K562 (cell line): Measurements from ENCODE around the gene PYGO2. TPM values are rescaled to one million over a fixed set of nuclear protein-coding genes. Genes with fewer than 3 reads are reported as not detected.

Source experiments
- ATAC-seq: fragments of 200-7000 bp; cut with Tn5 transposase; 3 replicates; pipeline ENCODE4 v1.9.1; 2020; ENCODE audit warnings: moderate library complexity
- BruUV-seq: library from RNA; stranded (reverse); fragments of 400-500 nt; replicated peaks from 2 replicates; lab custom pipeline; 2021; lab: Mats Ljungman, UMichigan
- CTCF ChIA-PET: fragments of 300-600 bp; formaldehyde crosslinking; extraction: SDS; loops from one replicate; lab custom pipeline; 2021; ENCODE audit warnings: low intra/inter-chr PET ratio; lab: Yijun Ruan, JAX
- POLR2A ChIA-PET: fragments of 300-600, 350-650 bp; sonication (Branson Sonifier 250); formaldehyde crosslinking; extraction: SDS; loops from one replicate; lab custom pipeline; 2021; ENCODE audit warnings: antibody characterized with exemption, inconsistent platforms; lab: Yijun Ruan, JAX
- DNase-seq, 4 experiments: peaks; one replicate each; pipeline versions ENCODE4 v3.0.0 to v3.0.0-alpha.2; 2011 to 2018; ENCODE audit warnings: low spot score in 3 of 4, mixed read lengths in 3 of 4; ENCODE audit errors: extremely low read depth in 1 of 4
- FAIRE-seq: peaks from 2 replicates; lab custom pipeline; 2011; peaks lifted over from hg19 to GRCh38; lab: Jason Lieb, UNC
- H2AFZ ChIP-seq: 2 replicates; pipeline ENCODE4 v1.6.0; 2011; ENCODE audit warnings: low read depth, low read length, control low read depth, inconsistent platforms
- H3K27ac ChIP-seq: fragments of 200-600 bp; 3 replicates; pipeline ENCODE4 v1.8.0; 2011; ENCODE audit warnings: low read depth, mild to moderate bottlenecking, control low read depth, inconsistent platforms, low read length, moderate library complexity, mixed read lengths; ENCODE audit errors: extremely low read depth
- H3K27me3 ChIP-seq, 2 experiments: fragments of 300-600 bp in 1 of 2; 2 replicates in 1 of 2; 3 replicates in 1 of 2; pipeline versions ENCODE4 v1.6.0 to v1.8.0; 2011; ENCODE audit warnings: inconsistent platforms in 2 of 2, low read length in 2 of 2, mild to moderate bottlenecking in 1 of 2, mixed read lengths in 1 of 2, moderate library complexity in 1 of 2; ENCODE audit not compliant: control insufficient read depth in 2 of 2, insufficient read depth in 2 of 2
- H3K36me3 ChIP-seq: fragments of 300-600 bp; 3 replicates; pipeline ENCODE4 v1.8.0; 2011; ENCODE audit warnings: mild to moderate bottlenecking, low read length, inconsistent platforms; ENCODE audit not compliant: control insufficient read depth, insufficient read depth
- H3K4me1 ChIP-seq, 2 experiments: fragments of 200-600 bp in 1 of 2; replicated peaks in 1 of 2; 2 replicates in 1 of 2; 3 replicates in 1 of 2; pipeline versions ENCODE4 v1.5.1 to v1.8.0; 2011; ENCODE audit warnings: inconsistent platforms in 2 of 2, low read length in 2 of 2, mild to moderate bottlenecking in 1 of 2, mixed read lengths in 1 of 2, moderate library complexity in 1 of 2; ENCODE audit not compliant: control insufficient read depth in 2 of 2, insufficient read depth in 2 of 2
- H3K4me2 ChIP-seq: 2 replicates; pipeline ENCODE4 v1.6.1; 2011; ENCODE audit warnings: low read length, control low read depth, inconsistent platforms, mixed read lengths; ENCODE audit not compliant: insufficient read depth
- H3K4me3 ChIP-seq: fragments of 200-600 bp; sonication (generic), shearing (Covaris generic); 2 replicates; pipeline ENCODE4 v1.5.1; 2016; ENCODE audit warnings: control low read depth, inconsistent platforms
- H3K79me2 ChIP-seq: fragments of 200-600 bp; 3 replicates; pipeline ENCODE4 v1.8.0; 2011; ENCODE audit warnings: low read length, inconsistent platforms; ENCODE audit not compliant: control insufficient read depth, insufficient read depth
- H3K9ac ChIP-seq, 2 experiments: 2 replicates each; pipeline versions ENCODE4 v1.6.0 to v1.6.1; 2011; ENCODE audit warnings: low read depth in 2 of 2, low read length in 2 of 2, control low read depth in 1 of 2, inconsistent platforms in 1 of 2, mild to moderate bottlenecking in 1 of 2, mixed read lengths in 1 of 2; ENCODE audit not compliant: insufficient read depth in 1 of 2
- H3K9me1 ChIP-seq: one replicate; pipeline ENCODE4 v1.6.0; 2011; ENCODE audit warnings: inconsistent platforms, mild to moderate bottlenecking, low read length, moderate library complexity; ENCODE audit not compliant: control insufficient read depth, insufficient read depth
- H3K9me3 ChIP-seq: replicated peaks from 2 replicates; pipeline ENCODE4 v1.5.1; 2011; ENCODE audit warnings: low read depth, low read length, inconsistent platforms; ENCODE audit not compliant: control insufficient read depth, insufficient read depth
- H4K20me1 ChIP-seq: replicated peaks from 2 replicates; pipeline ENCODE4 v1.6.1; 2011; ENCODE audit warnings: low read length, inconsistent platforms, mixed read lengths; ENCODE audit not compliant: control insufficient read depth, insufficient read depth
- CC2D1A ChIP-seq: fragments of 450-650 bp; IDR thresholded peaks from 2 replicates; pipeline ENCODE4 v1.6.1; 2017; ENCODE audit warnings: mild to moderate bottlenecking
- HMGXB4 ChIP-seq: sonication (generic); formaldehyde crosslinking; IDR thresholded peaks from 2 replicates; pipeline ENCODE4 v1.8.1; 2023; ENCODE audit warnings: mild to moderate bottlenecking, missing genetic modification reagents
- MCM5 ChIP-seq: fragments of 450-650 bp; IDR thresholded peaks from 2 replicates; pipeline ENCODE4 v1.6.1; 2016; ENCODE audit warnings: low read depth
- NFE2L1 ChIP-seq: fragments of 450-650 bp; IDR thresholded peaks from 2 replicates; pipeline ENCODE4 v1.6.1; 2016; ENCODE audit warnings: missing genetic modification characterization, low read depth, mild to moderate bottlenecking, missing compliant biosample characterization, moderate library complexity, borderline replicate concordance
- NR0B1 ChIP-seq: fragments of 450-650 bp; IDR thresholded peaks from one replicate; pipeline ENCODE4 v1.6.1; 2018; ENCODE audit warnings: mild to moderate bottlenecking, moderate library complexity; ENCODE audit not compliant: partially characterized antibody
- NR2C2 ChIP-seq, 2 experiments: fragments of 200-800 bp in 1 of 2; sonication (Bioruptor generic) in 1 of 2; sonication (generic) in 1 of 2; formaldehyde crosslinking in 1 of 2; IDR thresholded peaks; 2 replicates each; pipeline versions ENCODE4 v1.6.1 to v1.8.0; 2016 to 2022; ENCODE audit warnings: mild to moderate bottlenecking in 1 of 2, missing compliant biosample characterization in 1 of 2, missing genetic modification characterization in 1 of 2, missing genetic modification reagents in 1 of 2
- NUFIP1 ChIP-seq: fragments of 450-650 bp; IDR thresholded peaks from 2 replicates; pipeline ENCODE4 v1.6.1; 2018; ENCODE audit not compliant: partially characterized antibody
- RBBP5 ChIP-seq: fragments of 200-600 bp; sonication (generic); IDR thresholded peaks from 2 replicates; pipeline ENCODE4 v1.6.1; 2012; ENCODE audit warnings: borderline replicate concordance, mild to moderate bottlenecking, low read length, control low read depth, inconsistent platforms; ENCODE audit not compliant: insufficient read depth, poor library complexity, severe bottlenecking
- RUNX1 ChIP-seq: sonication (generic); IDR thresholded peaks from 2 replicates; pipeline ENCODE4 v1.6.1; 2016; ENCODE audit warnings: antibody characterized with exemption, low read depth
- SMAD4 ChIP-seq: fragments of 250-450 bp; sonication (Bioruptor Pico); conservative IDR thresholded peaks from 2 replicates; pipeline ENCODE4 v1.8.0; 2021; ENCODE audit warnings: inconsistent platforms, mild to moderate bottlenecking, moderate library complexity
- SMARCE1 ChIP-seq: fragments of 450-650 bp; IDR thresholded peaks from 2 replicates; pipeline ENCODE4 v1.7.1; 2016; ENCODE audit warnings: mild to moderate bottlenecking
- TBP ChIP-seq: optimal IDR thresholded peaks from 2 replicates; pipeline ENCODE3; 2011; ENCODE audit warnings: low read depth, low read length, improper control_type of control experiment
- USF1 ChIP-seq: sonication (generic); formaldehyde crosslinking; IDR thresholded peaks from 2 replicates; pipeline ENCODE4 v1.9.0; 2022; ENCODE audit warnings: mild to moderate bottlenecking, missing genetic modification reagents
- WHSC1 ChIP-seq: IDR thresholded peaks from one replicate; pipeline ENCODE4 v1.6.1; 2012; ENCODE audit warnings: low read length, control low read depth, inconsistent platforms
- ZNF134 ChIP-seq: fragments of 250-450 bp; sonication (Bioruptor Pico); conservative IDR thresholded peaks from 2 replicates; pipeline ENCODE4 v1.4.0; 2020
- ZNF24 ChIP-seq: fragments of 450-650 bp; IDR thresholded peaks from 2 replicates; pipeline ENCODE4 v1.6.1; 2016
- WGBS: fragments of 100-300 bp; shearing (Covaris generic); methylation state at CpG from one replicate; pipeline ENCODE4 v1.1.6; 2016; ENCODE audit warnings: low coverage, mixed read lengths; ENCODE audit not compliant: insufficient coverage; ENCODE audit errors: missing lambda C conversion rate; 5-methylcytosine and 5-hydroxymethylcytosine counted together
- in situ Hi-C: fragments of 300-500 bp; cut with MboI; formaldehyde crosslinking; loops from 4 replicates; pipeline ENCODE4 v1.15.0; 2018; ENCODE audit warnings: inconsistent platforms, mixed read lengths
- intact Hi-C: fragments of 100-400 bp; cut with micrococcal nuclease; formaldehyde crosslinking; loops from 2 replicates; pipeline ENCODE4 v1.14.2; 2022
- polyA plus RNA-seq, 8 experiments: library from polyadenylated mRNA; depleted of rRNA in 4 of 8; stranded (reverse) in 5 of 8; unstranded in 3 of 8; fragments of >200 nt; fragmentation: Nextera tagmentation in 2 of 8; fragmentation: Illumina TruSeq in 1 of 8; extraction: Ambion mirVana in 2 of 8; extraction: Trizol in 1 of 8; gene quantifications; 2 replicates each; pipeline versions ENCODE4 v1.2.1 to v1.2.3, GENCODE V29; 2011 to 2014; ENCODE audit warnings: inconsistent platforms in 1 of 8, missing spikeins in 1 of 8
- total RNA-seq, 7 experiments: library from RNA; depleted of rRNA in 6 of 7; stranded (reverse); fragments of >200 nt in 6 of 7; fragmentation: Illumina TruSeq in 2 of 7; extraction: Trizol in 2 of 7; gene quantifications; 2 replicates each; pipeline versions ENCODE4 v1.2.1 to v1.2.3, GENCODE V29; 2011 to 2021; ENCODE audit warnings: low replicate concordance in 1 of 7

The PYGO2 gene
- total and polyA plus RNA-seq, 9 of the 15 experiments (the other 6 are each of a cell fraction or from before 2014, with no cell fraction given): 8.3 to 36.2 (median 18.2) TPM

- H3K27me3 ChIP-seq: no peaks in the 10 kb centered on the region
- in situ Hi-C loops: no loop called here
- no TSS peak for BruUV-seq
- POLR2A ChIA-PET: interaction anchor here (0.6 to 8.2 kb wide), 11 partner anchors 10 to 92 kb away, joined by 3 to 80 read pairs (median 3); partner anchors contain the start of genes FLAD1 and SHC1
- H3K9me1 ChIP-seq: no peaks in the 10 kb centered on the region
- H3K36me3 ChIP-seq: peaks cover 3% of the 10 kb centered on the region; the same call in 1 of the 3 replicates
- peaks cover 32 to 59% of the 10 kb centered on the region in 2 experiments for H3K4me1 ChIP-seq
- peak overlapping the region; percentile 97 for H3K27ac ChIP-seq
- CTCF ChIA-PET: interaction anchor here (0.7 to 1.8 kb wide), 7 partner anchors 16 to 575 kb away, joined by 3 to 5 read pairs (median 3); partner anchors contain the start of genes FLAD1 and PBXIP1
- peak overlapping the region; percentile 94 for H2AFZ ChIP-seq
- peak; percentile 69 to 90 (median 74) for DNase-seq
- ATAC-seq: peak; percentile 25
- H3K4me3 ChIP-seq: peak overlapping the region; percentile 71
- H3K4me2 ChIP-seq: peak overlapping the region; percentile 85
- no peaks in the 10 kb centered on the region for H4K20me1 ChIP-seq
- H3K9me3 ChIP-seq: no peaks in the 10 kb centered on the region
- 16% methylated on average over 39 of the region's 40 CpGs for WGBS
- peak overlapping the region; percentile 53 to 96; a peak in 3 of 4 replicates for H3K9ac ChIP-seq
- FAIRE-seq: peak; percentile 90
- intact Hi-C loops: no loop called here
- peaks cover 21% of the 10 kb centered on the region for H3K79me2 ChIP-seq
- TF ChIP-seq HMGXB4 (CRISPR knock-in tag): peak; percentile 26; the same call in 1 of the 2 replicates
- TF ChIP-seq MCM5: no peak
- TF ChIP-seq NUFIP1: no peak
- 0 out of 2 replicates have a peak, but pooled peaks have one; percentile 30 for TF ChIP-seq RUNX1
- peak; percentile 23; the same call in 1 of the 2 replicates for TF ChIP-seq CC2D1A
- peak; percentile 40; the same call in 1 of the 2 replicates for TF ChIP-seq SMARCE1
- TF ChIP-seq SMAD4: peak; percentile 32; the same call in 1 of the 2 replicates
- TF ChIP-seq ZNF24: no peak
- TF ChIP-seq NR2C2 (CRISPR knock-in tag; IDR thresholded peaks at IDR 0.05): no peak
- peak; percentile 44; the same call in 1 of the 2 replicates for TF ChIP-seq NR2C2 (tag; IDR thresholded peaks at IDR 0.05)
- no peak for TF ChIP-seq NR0B1
- peak; percentile 81 for TF ChIP-seq TBP
- TF ChIP-seq WHSC1: no peak
- TF ChIP-seq USF1: 0 out of 2 replicates have a peak, but pooled peaks have one; percentile 8
- TF ChIP-seq NFE2L1 (tag): no peak
- TF ChIP-seq ZNF134 (CRISPR knock-in tag): no peak
- TF ChIP-seq RBBP5: no peak
Measured at GRCh38 chr1:154998818-154999570, 37.4 kb upstream of the PYGO2 start.
